GM13977 (cell line): ENCODE data around the gene LINS1.

ENCODE experiments used
- DNase-seq: peaks from one replicate; pipeline ENCODE4 v3.0.0; 2012; ENCODE audit warnings: low spot score
- in situ Hi-C: fragments of 300-500 bp; cut with MboI; formaldehyde crosslinking; loops from one replicate; pipeline ENCODE4 v1.12.0; 2022; ENCODE audit warnings: low sequenced_read_pairs, low pct_unique_long_range_greater_than_20kb, mixed read lengths, inconsistent platforms; ENCODE audit not compliant: unreplicated experiment
- TF ChIP-seq, protein P1 (sequence below): IDR thresholded peaks from 2 replicates; pipeline ENCODE4 v1.5.1; 2012; ENCODE audit warnings: mild to moderate bottlenecking, control low read depth; ENCODE audit not compliant: insufficient read depth; ENCODE audit errors: extremely low read depth, missing control alignments

Gene LINS1

DNA sequence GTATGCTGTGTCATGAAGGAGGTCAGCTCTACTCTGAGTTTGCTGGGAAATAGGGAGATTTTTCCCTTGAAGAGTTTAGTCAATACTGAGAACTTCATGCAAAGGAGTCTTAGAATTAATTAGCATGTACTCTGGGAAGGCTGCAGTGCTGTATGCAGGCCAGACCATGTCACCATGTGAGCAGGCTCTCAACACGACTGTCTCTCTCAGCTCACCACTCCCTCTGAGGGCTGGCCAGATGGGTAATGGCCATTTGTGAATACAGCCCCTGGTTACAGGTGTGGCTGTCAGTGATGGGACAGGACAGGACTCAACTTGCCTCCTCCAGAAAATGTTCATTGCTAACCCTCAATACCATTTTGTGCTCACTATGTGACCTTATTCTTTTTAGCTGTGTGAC, 68.1 kb downstream of the LINS1 start:
- in situ Hi-C loops: no loop called here
- TF ChIP-seq, protein P1, sequence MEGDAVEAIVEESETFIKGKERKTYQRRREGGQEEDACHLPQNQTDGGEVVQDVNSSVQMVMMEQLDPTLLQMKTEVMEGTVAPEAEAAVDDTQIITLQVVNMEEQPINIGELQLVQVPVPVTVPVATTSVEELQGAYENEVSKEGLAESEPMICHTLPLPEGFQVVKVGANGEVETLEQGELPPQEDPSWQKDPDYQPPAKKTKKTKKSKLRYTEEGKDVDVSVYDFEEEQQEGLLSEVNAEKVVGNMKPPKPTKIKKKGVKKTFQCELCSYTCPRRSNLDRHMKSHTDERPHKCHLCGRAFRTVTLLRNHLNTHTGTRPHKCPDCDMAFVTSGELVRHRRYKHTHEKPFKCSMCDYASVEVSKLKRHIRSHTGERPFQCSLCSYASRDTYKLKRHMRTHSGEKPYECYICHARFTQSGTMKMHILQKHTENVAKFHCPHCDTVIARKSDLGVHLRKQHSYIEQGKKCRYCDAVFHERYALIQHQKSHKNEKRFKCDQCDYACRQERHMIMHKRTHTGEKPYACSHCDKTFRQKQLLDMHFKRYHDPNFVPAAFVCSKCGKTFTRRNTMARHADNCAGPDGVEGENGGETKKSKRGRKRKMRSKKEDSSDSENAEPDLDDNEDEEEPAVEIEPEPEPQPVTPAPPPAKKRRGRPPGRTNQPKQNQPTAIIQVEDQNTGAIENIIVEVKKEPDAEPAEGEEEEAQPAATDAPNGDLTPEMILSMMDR: no peak
- no peak for DNase-seq

DNA sequence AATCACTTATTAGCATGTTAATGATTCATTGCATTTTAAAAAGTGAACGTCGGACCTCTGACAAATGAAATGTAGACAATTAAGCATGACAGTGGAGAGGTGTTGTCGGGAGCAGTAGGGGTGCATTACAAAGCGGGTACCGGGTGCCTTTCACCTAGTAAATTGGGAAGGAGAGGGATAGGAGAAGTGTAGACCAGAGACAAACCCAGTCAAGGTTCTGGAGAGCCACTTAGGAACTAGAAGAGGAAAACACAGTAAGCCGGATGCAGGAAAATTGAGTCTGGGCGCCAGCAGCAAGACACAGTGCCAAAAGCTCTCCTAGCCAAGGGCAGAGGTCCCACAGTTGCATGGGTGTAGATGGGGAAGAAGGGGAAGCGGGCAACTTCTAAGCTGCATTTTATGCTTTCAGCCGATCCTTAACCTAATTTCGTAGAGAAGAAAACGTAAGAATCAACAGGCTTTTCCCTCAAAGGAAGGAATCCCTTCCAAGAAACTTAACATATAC, 70.1 kb downstream of the LINS1 start:
- in situ Hi-C loops: no loop called here
- TF ChIP-seq, protein P1: no peak
- no peak for DNase-seq

DNA sequence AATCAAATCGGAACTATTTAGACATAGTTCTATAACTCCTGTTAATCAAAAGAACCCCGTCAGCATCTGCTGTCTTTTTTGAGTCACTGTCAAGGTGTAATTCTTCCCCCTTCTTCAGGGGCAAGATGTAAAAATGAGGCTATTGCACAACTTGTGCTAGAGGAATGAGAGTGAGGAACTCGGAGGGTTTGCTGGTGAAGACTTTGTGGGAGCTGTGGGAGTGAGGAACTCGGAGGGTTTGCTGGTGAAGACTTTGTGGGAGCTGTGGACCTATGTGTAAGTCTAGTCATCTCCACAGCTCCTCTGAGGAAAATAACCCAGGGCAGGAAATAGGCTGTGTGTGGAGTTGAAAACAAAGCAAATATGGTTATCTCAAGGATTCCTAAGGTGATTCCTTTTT, 70.8 kb downstream of the LINS1 start:
- TF ChIP-seq, protein P1: no peak
- in situ Hi-C loops: no loop called here
- DNase-seq: no peak

- in situ Hi-C loops: no loop called here
- no peak for DNase-seq
- TF ChIP-seq, protein P1: no peak
Observed at GRCh38 chr15:100529556-100529955, 72.4 kb downstream of the LINS1 start.

DNA sequence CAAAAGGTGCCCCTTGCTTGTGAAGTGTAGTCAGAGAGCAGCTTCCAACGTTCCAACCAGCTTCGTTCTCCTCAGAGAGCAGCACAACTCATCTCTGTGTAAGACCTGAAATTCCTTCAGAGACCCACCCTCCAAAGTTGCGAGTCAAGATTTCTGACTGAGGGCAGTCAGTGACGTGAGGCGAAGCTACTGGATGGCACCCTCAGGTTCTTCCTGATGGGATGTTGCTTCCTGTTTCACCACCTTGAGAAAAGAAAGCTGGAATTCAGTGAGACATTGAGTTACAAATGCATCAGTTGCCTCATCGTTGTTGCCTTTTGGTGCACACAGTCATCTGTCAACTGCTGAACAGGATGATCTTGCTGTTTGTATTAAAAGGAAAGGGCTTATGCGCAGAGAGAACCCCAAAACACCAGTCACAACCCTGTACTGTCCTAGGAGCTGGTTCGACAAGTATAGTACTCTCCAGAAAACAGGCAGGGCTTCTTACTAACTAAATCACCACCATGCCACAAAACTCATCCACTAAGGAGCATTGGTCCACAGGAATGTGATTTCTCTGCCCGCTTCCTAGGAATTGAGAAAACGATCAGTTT, 73.1 kb downstream of the LINS1 start, which contains the start of gene CERS3:
Gene CERS3, minus strand, starts transcription at position 118 of the 596 bp plus-strand sequence. CDS start 27,101 bp downstream, outside the sequence.
- in situ Hi-C loops: no loop called here
- TF ChIP-seq, protein P1: no peak
- DNase-seq: no peak

- no peak for DNase-seq
- in situ Hi-C loops: no loop called here
- TF ChIP-seq, protein P1: no peak
Observed at GRCh38 chr15:100526027-100526481, 75.9 kb downstream of the LINS1 start.
